GM23338 (cell line): ENCODE data around the gene DNAJB6. TPM values are rescaled to one million over a fixed set of nuclear protein-coding genes. Genes with fewer than 3 reads are reported as not detected.

Experiments
- REST ChIP-seq: IDR thresholded peaks from one replicate; pipeline ENCODE4 v1.6.1; 2018; ENCODE audit warnings: antibody characterized with exemption; ENCODE audit not compliant: unreplicated experiment
- ZNF462 ChIP-seq: fragments of 250-450 bp; sonication (Bioruptor Pico); IDR thresholded peaks from 2 replicates; pipeline ENCODE4 v1.5.0; 2020; ENCODE audit warnings: mild to moderate bottlenecking, moderate library complexity
- polyA plus RNA-seq: library from polyadenylated mRNA; unstranded; fragments of >200 nt; fragmentation: Nextera tagmentation; extraction: Ambion mirVana; gene quantifications from 2 replicates; pipeline ENCODE4 v1.2.1, GENCODE V29; 2016
- total RNA-seq: library from RNA; depleted of rRNA; stranded (reverse); fragments of >200 nt; shearing (Covaris generic); gene quantifications from 2 replicates; pipeline ENCODE4 v1.2.3, GENCODE V29; 2014

The DNAJB6 gene
- total and polyA plus RNA-seq, 2 experiments from 2014 or later = 308 to 322 TPM

GRCh38 chr7:157412491-157413180 lies 75.8 kb downstream of the DNAJB6 start (continued):
- TF ChIP-seq REST (no peak), ZNF462 (CRISPR knock-in tag) (no peak)
